Lung (tissue), 12 donors: ENCODE measurements around the gene PPP6R3. TPM values are rescaled to one million over a fixed set of nuclear protein-coding genes. Genes with fewer than 3 reads are reported as not detected.

Experiments
- ATAC-seq: fragments of 200-7000 bp; cut with Tn5 transposase; one replicate; pipeline ENCODE4 v1.9.1; 2020; ENCODE audit warnings: moderate number of reproducible peaks; ENCODE audit not compliant: insufficient read depth, low FRiP score
- DNase-seq, 3 donors: peaks; one replicate each; pipeline ENCODE4 v3.0.0-alpha.2; 2013 to 2017
- H3K27ac ChIP-seq, 2 donors: one replicate each; pipeline ENCODE4 v1.5.1; 2013; ENCODE audit warnings: mild to moderate bottlenecking in 2 of 2, moderate library complexity in 2 of 2, control low read depth in 1 of 2, inconsistent platforms in 1 of 2, low read depth in 1 of 2, low read length in 1 of 2
- H3K27me3 ChIP-seq, 3 donors: one replicate each; pipeline ENCODE4 v1.5.1; 2013; ENCODE audit warnings: low read length in 2 of 3; ENCODE audit not compliant: control insufficient read depth in 3 of 3, insufficient read depth in 3 of 3
- H3K36me3 ChIP-seq, 4 donors: one replicate each; pipeline ENCODE4 v1.5.1; 2013; ENCODE audit warnings: low read length in 4 of 4, mild to moderate bottlenecking in 1 of 4, moderate library complexity in 1 of 4; ENCODE audit not compliant: control insufficient read depth in 4 of 4, insufficient read depth in 4 of 4
- H3K4me1 ChIP-seq, 5 donors: one replicate each; pipeline ENCODE4 v1.5.1; 2013; ENCODE audit warnings: low read length in 5 of 5, mild to moderate bottlenecking in 2 of 5, moderate library complexity in 1 of 5; ENCODE audit not compliant: control insufficient read depth in 5 of 5, insufficient read depth in 5 of 5
- H3K4me3 ChIP-seq: one replicate; pipeline ENCODE4 v1.5.1; 2013; ENCODE audit warnings: mild to moderate bottlenecking, control low read depth, moderate library complexity
- H3K9ac ChIP-seq, 2 donors: one replicate each; pipeline ENCODE4 v1.5.1; 2013; ENCODE audit warnings: low read length in 2 of 2, control low read depth in 1 of 2; ENCODE audit not compliant: insufficient read depth in 1 of 2
- H3K9me3 ChIP-seq, 4 donors: one replicate each; pipeline ENCODE4 v1.5.1; 2013; ENCODE audit warnings: low read length in 3 of 4, mild to moderate bottlenecking in 1 of 4, moderate library complexity in 1 of 4; ENCODE audit not compliant: control insufficient read depth in 4 of 4, insufficient read depth in 3 of 4
- CTCF ChIP-seq: IDR thresholded peaks from 2 replicates; pipeline ENCODE4 v1.5.1; 2012; ENCODE audit warnings: mild to moderate bottlenecking; ENCODE audit errors: control extremely low read depth, extremely low read depth
- WGBS, 2 donors: extraction: QIAGEN DNeasy Blood & Tissue Kit; methylation state at CpG; one replicate each; pipeline ENCODE4 v1.1.7; 2013; 5-methylcytosine and 5-hydroxymethylcytosine counted together
- polyA plus RNA-seq, 2 donors: library from polyadenylated mRNA; stranded (reverse); fragments of 200-250 nt; gene quantifications; one replicate each; pipeline ENCODE4 v1.2.1, GENCODE V29; 2013
- total RNA-seq, 2 donors: library from RNA; depleted of rRNA in 1 of 2; stranded (reverse); fragments of >200 nt in 1 of 2; gene quantifications; one replicate each; pipeline ENCODE4 v1.2.1, GENCODE V29; 2014 to 2021
- donor health status: control.
- donor health status: control.
- donor health status: Bipolar disorder and iron deficiency.
- donor health status: healthy.
- donor health status: DM: yes; HTN: yes; CAD: no.

The PPP6R3 gene
- total and polyA plus RNA-seq, 4 donors = 28.5 to 217 (median 60.7) TPM

- H3K27me3 ChIP-seq = no peaks in the 10 kb centered on the region
- ATAC-seq = no peak
- H3K4me1 ChIP-seq = peaks cover 0 to 13% (median 0%) of the 10 kb centered on the region in 5 donors
- no peak overlapping the region for H3K9ac ChIP-seq
- no peak overlapping the region for H3K27ac ChIP-seq
- no peaks in the 10 kb centered on the region for H3K36me3 ChIP-seq
- WGBS, 2 donors = 91 to 97% methylated on average over 18 of the region's 18 CpGs
- H3K9me3 ChIP-seq = peaks cover 0 to 8% (median 0%) of the 10 kb centered on the region in 4 donors
- DNase-seq = no peak
- H3K4me3 ChIP-seq = no peak overlapping the region
- no peak for TF ChIP-seq CTCF
Observed at GRCh38 chr11:68660066-68660810, 199.7 kb downstream of the PPP6R3 start.

GRCh38 chr11:68661014-68661413 lies 200.5 kb downstream of the PPP6R3 start:
- WGBS, 2 donors = 83 to 85% methylated on average over 15 of the region's 15 CpGs
- no peak overlapping the region for H3K4me3 ChIP-seq
- no peak overlapping the region for H3K27ac ChIP-seq
- peaks cover 0 to 2% (median 0%) of the 10 kb centered on the region in 3 donors for H3K27me3 ChIP-seq
- ATAC-seq (no peak), DNase-seq (no peak)
- TF ChIP-seq CTCF = no peak
- H3K4me1 ChIP-seq = peaks cover 0 to 13% (median 0%) of the 10 kb centered on the region in 5 donors
- H3K9ac ChIP-seq = no peak overlapping the region
- peaks cover 0 to 5% (median 0%) of the 10 kb centered on the region in 4 donors for H3K9me3 ChIP-seq
- H3K36me3 ChIP-seq = no peaks in the 10 kb centered on the region

- DNase-seq (peak in 1 of 3 donors; percentile 45), ATAC-seq (no peak)
- H3K4me3 ChIP-seq = no peak overlapping the region
Observed at GRCh38 chr11:68661697-68662603, 201.4 kb downstream of the PPP6R3 start.

More at GRCh38 chr11:68661697-68662603, 201.4 kb downstream of the PPP6R3 start:
- Histone ChIP-seq H3K4me1 (peaks cover 0 to 13% (median 0%) of the 10 kb centered on the region in 5 donors), H3K9me3 (peaks cover 0 to 5% (median 0%) of the 10 kb centered on the region in 4 donors), H3K36me3 (no peaks in the 10 kb centered on the region), H3K27ac (no peak overlapping the region), H3K27me3 (peaks cover 0 to 8% (median 2%) of the 10 kb centered on the region in 3 donors), H3K9ac (no peak overlapping the region)
- WGBS, 2 donors = 74 to 87% methylated on average over 18 of the region's 18 CpGs
- no peak for TF ChIP-seq CTCF
